GM12878 (cell line): Measurements from ENCODE around the gene GALNT9. TPM values are rescaled to one million over a fixed set of nuclear protein-coding genes. Genes with fewer than 3 reads are reported as not detected.

Experiments
- ATAC-seq: fragments of 200-7000 bp; cut with Tn5 transposase; 3 replicates; pipeline ENCODE4 v1.9.1; 2020; ENCODE audit warnings: mild to moderate bottlenecking, moderate library complexity
- BruUV-seq: library from RNA; stranded (reverse); fragments of 400-500 nt; replicated peaks from 2 replicates; lab custom pipeline; 2021; lab: Mats Ljungman, UMichigan
- CTCF ChIA-PET: fragments of 300-600 bp; sonication (Branson Sonifier 250); formaldehyde crosslinking; extraction: SDS; loops from one replicate; lab custom pipeline; 2021; ENCODE audit warnings: inconsistent platforms; lab: Yijun Ruan, JAX
- POLR2A ChIA-PET: fragments of 350-600 bp; formaldehyde crosslinking; extraction: SDS; loops from one replicate; lab custom pipeline; 2021; ENCODE audit warnings: inconsistent platforms; lab: Charles Lee
- RAD21 ChIA-PET: fragments of 300-600 bp; sonication (Branson Sonifier 250); formaldehyde crosslinking; loops from one replicate; lab custom pipeline; 2023; ENCODE audit warnings: antibody characterized with exemption; ENCODE audit not compliant: unreplicated experiment; lab: Charles Lee
- SMC1A ChIA-PET: fragments of 300-600 bp; sonication (Branson Sonifier 250); formaldehyde crosslinking; loops from one replicate; lab custom pipeline; 2023; ENCODE audit not compliant: unreplicated experiment, uncharacterized antibody; lab: Charles Lee
- DNase-seq: peaks from one replicate; pipeline ENCODE4 v3.0.0-alpha.2; 2011; ENCODE audit warnings: low read depth, low spot score
- FAIRE-seq: peaks from 3 replicates; lab custom pipeline; 2011; peaks lifted over from hg19 to GRCh38; lab: Jason Lieb, UNC
- H2AFZ ChIP-seq: 2 replicates; pipeline ENCODE4 v1.6.0; 2011; ENCODE audit warnings: low read depth, low read length, control low read depth; ENCODE audit not compliant: control insufficient read depth
- H3K27ac ChIP-seq: 2 replicates; pipeline ENCODE4 v1.5.1; 2011; ENCODE audit warnings: control low read depth; ENCODE audit not compliant: control insufficient read depth, insufficient read depth
- H3K27me3 ChIP-seq, 2 experiments: replicated peaks in 1 of 2; 2 replicates each; pipeline versions ENCODE4 v1.6.0 to v1.6.1; 2011; ENCODE audit warnings: low read length in 1 of 2; ENCODE audit not compliant: control insufficient read depth in 2 of 2, insufficient read depth in 2 of 2
- H3K36me3 ChIP-seq, 2 experiments: 2 replicates each; pipeline ENCODE4 v1.5.1; 2011; ENCODE audit warnings: low read length in 1 of 2; ENCODE audit not compliant: control insufficient read depth in 2 of 2, insufficient read depth in 2 of 2
- H3K4me1 ChIP-seq: 2 replicates; pipeline ENCODE4 v1.6.1; 2011; ENCODE audit warnings: mild to moderate bottlenecking, low read length, moderate library complexity, mixed read lengths; ENCODE audit not compliant: control insufficient read depth, insufficient read depth
- H3K4me2 ChIP-seq: 2 replicates; pipeline ENCODE4 v1.6.0; 2011; ENCODE audit warnings: control low read depth; ENCODE audit not compliant: control insufficient read depth, insufficient read depth
- H3K4me3 ChIP-seq: fragments of 200-600 bp; sonication (generic); 2 replicates; pipeline ENCODE4 v1.5.1; 2016
- H3K79me2 ChIP-seq: 2 replicates; pipeline ENCODE4 v1.6.0; 2011; ENCODE audit warnings: low read length; ENCODE audit not compliant: control insufficient read depth, insufficient read depth
- H3K9ac ChIP-seq: 2 replicates; pipeline ENCODE4 v1.8.0; 2011; ENCODE audit warnings: low read length, control low read depth, mixed read lengths; ENCODE audit not compliant: control insufficient read depth, insufficient read depth
- H3K9me3 ChIP-seq: replicated peaks from 3 replicates; pipeline ENCODE4 v1.5.1; 2011; ENCODE audit warnings: mild to moderate bottlenecking, low read length; ENCODE audit not compliant: control insufficient read depth, insufficient read depth
- H4K20me1 ChIP-seq: 2 replicates; pipeline ENCODE4 v1.6.0; 2011; ENCODE audit not compliant: control insufficient read depth, insufficient read depth
- ATF2 ChIP-seq: IDR thresholded peaks from 2 replicates; pipeline ENCODE4 v1.6.1; 2012; ENCODE audit warnings: low read length, inconsistent platforms
- BHLHE40 ChIP-seq, 2 experiments: fragments of 450-650 bp in 1 of 2; IDR thresholded peaks; 2 replicates each; pipeline ENCODE4 v1.6.1; 2011 to 2017; ENCODE audit warnings: low read depth in 2 of 2, borderline replicate concordance in 1 of 2, improper control_type of control experiment in 1 of 2, low read length in 1 of 2, mild to moderate bottlenecking in 1 of 2
- CREM ChIP-seq: IDR thresholded peaks from 2 replicates; pipeline ENCODE4 v1.6.1; 2014; ENCODE audit warnings: antibody characterized with exemption, low read depth
- EGR1 ChIP-seq, 2 experiments: IDR thresholded peaks; 1 replicate in 1 of 2; 2 replicates in 1 of 2; pipeline ENCODE4 v1.6.1; 2011 to 2012; ENCODE audit warnings: low read depth in 2 of 2, low read length in 2 of 2, borderline replicate concordance in 1 of 2, mild to moderate bottlenecking in 1 of 2, moderate library complexity in 1 of 2
- ETV6 ChIP-seq, 2 experiments: fragments of 450-650 bp in 1 of 2; IDR thresholded peaks in 1 of 2; conservative IDR thresholded peaks in 1 of 2; 2 replicates each; pipeline ENCODE4 v1.6.1; 2014; ENCODE audit warnings: antibody characterized with exemption in 1 of 2, borderline replicate concordance in 1 of 2, low read depth in 1 of 2, mild to moderate bottlenecking in 1 of 2, moderate library complexity in 1 of 2
- FOXM1 ChIP-seq: IDR thresholded peaks from 2 replicates; pipeline ENCODE4 v1.6.1; 2012; ENCODE audit warnings: low read depth, mild to moderate bottlenecking, inconsistent platforms, low read length, moderate library complexity
- GABPA ChIP-seq: IDR thresholded peaks from 2 replicates; pipeline ENCODE4 v1.6.1; 2014; ENCODE audit warnings: antibody characterized with exemption, low read depth, mild to moderate bottlenecking, inconsistent platforms
- HDGF ChIP-seq: fragments of 450-650 bp; IDR thresholded peaks from 2 replicates; pipeline ENCODE4 v1.6.1; 2016; ENCODE audit warnings: antibody characterized with exemption
- MEF2B ChIP-seq: fragments of 450-650 bp; IDR thresholded peaks from 2 replicates; pipeline ENCODE4 v1.6.1; 2018; ENCODE audit warnings: mild to moderate bottlenecking, moderate library complexity; ENCODE audit not compliant: partially characterized antibody, poor library complexity, severe bottlenecking
- NFIC ChIP-seq: IDR thresholded peaks from 2 replicates; pipeline ENCODE4 v1.6.1; 2012; ENCODE audit warnings: low read depth, mild to moderate bottlenecking, inconsistent platforms, low read length, moderate library complexity
- NFXL1 ChIP-seq: fragments of 450-650 bp; IDR thresholded peaks from 2 replicates; pipeline ENCODE4 v1.6.1; 2017; ENCODE audit warnings: antibody characterized with exemption, mild to moderate bottlenecking, borderline replicate concordance
- POLR2AphosphoS5 ChIP-seq: IDR thresholded peaks from 2 replicates; pipeline ENCODE4 v1.6.1; 2011; ENCODE audit warnings: mild to moderate bottlenecking, low read length, inconsistent platforms
- RBBP5 ChIP-seq: fragments of 200-600 bp; sonication (generic); conservative IDR thresholded peaks from 2 replicates; pipeline ENCODE4 v1.6.1; 2016
- SREBF2 ChIP-seq: IDR thresholded peaks from 2 replicates; pipeline ENCODE4 v1.6.1; 2012; ENCODE audit warnings: mild to moderate bottlenecking, low read length
- TAF1 ChIP-seq: IDR thresholded peaks from 2 replicates; pipeline ENCODE4 v1.6.1; 2011; ENCODE audit warnings: mild to moderate bottlenecking, low read depth, low read length, borderline replicate concordance
- ZBED1 ChIP-seq: IDR thresholded peaks from 2 replicates; pipeline ENCODE4 v1.6.1; 2016; ENCODE audit warnings: borderline replicate concordance
- ZBTB4 ChIP-seq: fragments of 450-650 bp; formaldehyde crosslinking; IDR thresholded peaks from 2 replicates; pipeline ENCODE4 v1.4.0; 2022; ENCODE audit warnings: mild to moderate bottlenecking, moderate library complexity
- ZNF217 ChIP-seq: fragments of 450-650 bp; IDR thresholded peaks from 2 replicates; pipeline ENCODE4 v1.6.1; 2017; ENCODE audit warnings: antibody characterized with exemption, mild to moderate bottlenecking
- WGBS: methylation state at CpG from one replicate; pipeline ENCODE4 v1.1.6; 2016; ENCODE audit warnings: low lambda C conversion rate; ENCODE audit not compliant: insufficient replicate concordance, insufficient coverage; ENCODE audit errors: missing lambda C conversion rate; 5-methylcytosine and 5-hydroxymethylcytosine counted together
- in situ Hi-C: fragments of 300-500 bp; cut with MboI; formaldehyde crosslinking; loops from 9 replicates; pipeline ENCODE4 v1.14.3; 2018; ENCODE audit warnings: mixed read lengths
- intact Hi-C: fragments of 100-400 bp; cut with micrococcal nuclease; formaldehyde crosslinking; loops from one replicate; pipeline ENCODE4 v1.14.2; 2022; ENCODE audit not compliant: unreplicated experiment
- polyA plus RNA-seq, 11 experiments: library from polyadenylated mRNA; depleted of rRNA in 4 of 11; unstranded in 6 of 11; stranded (reverse) in 5 of 11; fragments of >200 nt; fragmentation: Nextera tagmentation in 4 of 11; fragmentation: Illumina TruSeq in 1 of 11; extraction: Ambion mirVana in 4 of 11; extraction: Trizol in 1 of 11; gene quantifications; 1 replicate in 1 of 11; 2 replicates in 10 of 11; pipeline versions ENCODE4 v1.2.1 to v1.2.3, GENCODE V29; 2011 to 2016; ENCODE audit warnings: inconsistent platforms in 2 of 11, missing spikeins in 2 of 11, low read depth in 1 of 11
- total RNA-seq, 4 experiments: library from RNA; depleted of rRNA in 3 of 4; stranded (reverse); fragments of >200 nt in 3 of 4; fragmentation: Illumina TruSeq in 1 of 4; extraction: Trizol in 1 of 4; gene quantifications; 2 replicates each; pipeline versions ENCODE4 v1.2.1 to v1.2.3, GENCODE V29; 2013 to 2021

The GALNT9 gene
- total and polyA plus RNA-seq, 10 of the 15 experiments (the other 5 are each of a cell fraction or from before 2014, with no cell fraction given): 0.04 TPM; not detected in 9

GRCh38 chr12:132276066-132276826 is 53.1 kb downstream of the GALNT9 start:
- Histone ChIP-seq H3K4me1 (no peaks in the 10 kb centered on the region), H4K20me1 (no peaks in the 10 kb centered on the region), H3K9me3 (no peaks in the 10 kb centered on the region), H3K27me3 (no peaks in the 10 kb centered on the region), H3K79me2 (no peaks in the 10 kb centered on the region), H3K4me3 (no peak overlapping the region), H3K27ac (no peak overlapping the region), H3K36me3 (no peaks in the 10 kb centered on the region), H3K9ac (no peak overlapping the region), H3K4me2 (no peak overlapping the region), H2AFZ (no peak overlapping the region)
- DNase-seq: no peak
- ChIA-PET CTCF (no interaction called here), POLR2A (no interaction called here), RAD21 (no interaction called here), SMC1A (no interaction called here)
- WGBS: 61% methylated on average over 20 of the region's 20 CpGs
- no peak for ATAC-seq
- intact Hi-C loops (no loop called here), in situ Hi-C loops (no loop called here)
- no peak for FAIRE-seq
- TF ChIP-seq CREM (no peak), BHLHE40 (IDR thresholded peaks at IDR 0.05; ENCODE audit: borderline replicate concordance in 1 of 2, low read depth in 2 of 2, low read length in 1 of 2) (no peak), HDGF (no peak), ETV6 (conservative IDR thresholded peaks at IDR 0.05 in 1 of 2, IDR thresholded peaks at IDR 0.05 in 1 of 2; ENCODE audit: borderline replicate concordance in 1 of 2, low read depth in 1 of 2) (no peak), EGR1 (IDR thresholded peaks at IDR 0.05; ENCODE audit: borderline replicate concordance in 1 of 2, low read depth in 2 of 2, low read length in 2 of 2) (no peak), ATF2 (no peak), ZBED1 (no peak), NFXL1 (no peak), POLR2AphosphoS5 (no peak), ZBTB4 (CRISPR knock-in tag) (no peak), NFIC (no peak), TAF1 (no peak), FOXM1 (no peak), MEF2B (no peak), RBBP5 (no peak), SREBF2 (no peak), GABPA (no peak), ZNF217 (no peak)
- no TSS peak for BruUV-seq
